ENCODE measurements around the gene MELK.
"Not testable (repeated sequence)": the region's sequence is repeated elsewhere in the genome, so short reads cannot be mapped to it uniquely, and the experiment has no call there.

MELK gene

GRCh38 chr9:36566813-36567221, 5.9 kb upstream of the MELK start:
- no peak overlapping the region for H3K27ac ChIP-seq
- TF ChIP-seq CTCF (conservative IDR thresholded peaks at IDR 0.05): no peak

GRCh38 chr9:36568681-36569080, 4.0 kb upstream of the MELK start:
- not testable (repeated sequence) for H3K27ac ChIP-seq

GRCh38 chr9:36571333-36571732, 1.4 kb upstream of the MELK start:
- TF ChIP-seq CTCF (conservative IDR thresholded peaks at IDR 0.05): no peak
- H3K27ac ChIP-seq: no peak overlapping the region

GRCh38 chr9:36574045-36574444, 1.4 kb downstream of the MELK start:
- peak overlapping the region; percentile 72 for H3K27ac ChIP-seq

GRCh38 chr9:36575411-36575882, 2.8 kb downstream of the MELK start:
- TF ChIP-seq CTCF (conservative IDR thresholded peaks at IDR 0.05): no peak
- H3K27ac ChIP-seq: peak overlapping the region; percentile 19

GRCh38 chr9:36576866-36577265, 4.2 kb downstream of the MELK start:
- TF ChIP-seq CTCF (conservative IDR thresholded peaks at IDR 0.05): no peak

GRCh38 chr9:36584620-36585460, 12.1 kb downstream of the MELK start:
- H3K27ac ChIP-seq: no peak overlapping the region
- TF ChIP-seq CTCF (conservative IDR thresholded peaks at IDR 0.05): no peak

More at GRCh38 chr9:36576866-36577265, 4.2 kb downstream of the MELK start:
- peak overlapping the region; percentile 19 for H3K27ac ChIP-seq

- TF ChIP-seq CTCF (conservative IDR thresholded peaks at IDR 0.05): no peak
- no peak overlapping the region for H3K27ac ChIP-seq
Measured at GRCh38 chr9:36590231-36590630, 17.5 kb downstream of the MELK start.
